ENCODE data around the gene FOXN1. TPM values are rescaled to one million over a fixed set of nuclear protein-coding genes. Genes with fewer than 3 reads are reported as not detected.

Gene FOXN1
- total and polyA plus RNA-seq, 4 donors, result not detected

GRCh38 chr17:28470914-28471366 is 35.2 kb upstream of the FOXN1 start:
- WGBS, result 79% methylated on average over 3 of the region's 3 CpGs
- H3K36me3 ChIP-seq (ENCODE audit: control insufficient read depth in 4 of 4, insufficient read depth in 3 of 4, low read depth in 1 of 4, low read length in 3 of 4), result no peaks in the 10 kb centered on the region
- no peak overlapping the region for H3K27ac ChIP-seq (ENCODE audit: low read depth in 1 of 2, low read length in 2 of 2)
- H3K9me3 ChIP-seq (ENCODE audit: control insufficient read depth in 4 of 4, low read length in 3 of 4), result no peaks in the 10 kb centered on the region
- TF ChIP-seq JUND (IDR thresholded peaks at IDR 0.05) (no peak), RXRA (IDR thresholded peaks at IDR 0.05) (no peak), FOXA1 (IDR thresholded peaks at IDR 0.05) (no peak), HNF4G (IDR thresholded peaks at IDR 0.05) (no peak), MAX (IDR thresholded peaks at IDR 0.05) (no peak), YY1 (IDR thresholded peaks at IDR 0.05) (no peak), HNF4A (conservative IDR thresholded peaks at IDR 0.05) (no peak), EGR1 (IDR thresholded peaks at IDR 0.05; ENCODE audit: low read depth in 2 of 2) (no peak), REST (IDR thresholded peaks at IDR 0.05) (no peak), SP1 (IDR thresholded peaks at IDR 0.05) (no peak), TAF1 (conservative IDR thresholded peaks at IDR 0.05) (no peak), ZBTB33 (IDR thresholded peaks at IDR 0.05) (no peak), RAD21 (IDR thresholded peaks at IDR 0.05) (no peak), CTCF (IDR thresholded peaks at IDR 0.05; ENCODE audit: low read depth, low read length, missing input control) (no peak), FOXA2 (IDR thresholded peaks at IDR 0.05) (no peak), NR2F2 (IDR thresholded peaks at IDR 0.05) (no peak)
- H3K4me1 ChIP-seq (ENCODE audit: control insufficient read depth in 4 of 4, insufficient read depth in 4 of 4, low read length in 3 of 4), result peaks cover 2 to 9% (median 7%) of the 10 kb centered on the region in 4 donors
- H3K4me3 ChIP-seq (ENCODE audit: low read depth in 1 of 3, low read length in 3 of 3), result no peak overlapping the region
- no peak overlapping the region for H3K9ac ChIP-seq (ENCODE audit: low read depth in 1 of 2, low read length in 2 of 2)
- H3K27me3 ChIP-seq (ENCODE audit: control insufficient read depth in 4 of 4, insufficient read depth in 4 of 4, low read length in 3 of 4), result no peaks in the 10 kb centered on the region
- DNase-seq (ENCODE audit: low spot score), result no peak
